Liver (tissue), 3 donors: ENCODE data around the gene MAP3K15.

Source experiments
- ATF3 ChIP-seq: IDR thresholded peaks from 2 replicates; pipeline ENCODE4 v1.6.1; 2016; ENCODE audit warnings: antibody characterized with exemption
- CTCF ChIP-seq: fragments of 150-350 bp; IDR thresholded peaks from 2 replicates; pipeline ENCODE4 v1.5.1; 2017; ENCODE audit warnings: improper control_type of control experiment, low read depth, low read length; ENCODE audit not compliant: missing input control
- EGR1 ChIP-seq, 2 donors: IDR thresholded peaks; 2 replicates each; pipeline ENCODE4 v1.6.1; 2016 to 2018; ENCODE audit warnings: antibody characterized with exemption in 2 of 2, low read depth in 2 of 2
- FOXA1 ChIP-seq: IDR thresholded peaks from 2 replicates; pipeline ENCODE4 v1.6.1; 2016; ENCODE audit warnings: antibody characterized with exemption
- GABPA ChIP-seq, 2 donors: IDR thresholded peaks in 1 of 2; conservative IDR thresholded peaks in 1 of 2; 2 replicates each; pipeline ENCODE4 v1.6.1; 2016; ENCODE audit warnings: antibody characterized with exemption in 2 of 2, mild to moderate bottlenecking in 1 of 2, moderate library complexity in 1 of 2
- JUND ChIP-seq, 2 donors: IDR thresholded peaks; 2 replicates each; pipeline ENCODE4 v1.6.1; 2016; ENCODE audit warnings: antibody characterized with exemption in 2 of 2
- MAX ChIP-seq: IDR thresholded peaks from 2 replicates; pipeline ENCODE4 v1.6.1; 2016; ENCODE audit warnings: antibody characterized with exemption
- RAD21 ChIP-seq, 2 donors: IDR thresholded peaks; 2 replicates each; pipeline ENCODE4 v1.6.1; 2016; ENCODE audit warnings: antibody characterized with exemption in 2 of 2, mild to moderate bottlenecking in 2 of 2
- REST ChIP-seq: IDR thresholded peaks from 2 replicates; pipeline ENCODE4 v1.6.1; 2016; ENCODE audit warnings: antibody characterized with exemption, mild to moderate bottlenecking
- RXRA ChIP-seq, 2 donors: IDR thresholded peaks; 2 replicates each; pipeline ENCODE4 v1.6.1; 2017 to 2018; ENCODE audit warnings: antibody characterized with exemption in 2 of 2, mild to moderate bottlenecking in 1 of 2
- SP1 ChIP-seq: IDR thresholded peaks from 2 replicates; pipeline ENCODE4 v1.6.1; 2018; ENCODE audit warnings: antibody characterized with exemption, mild to moderate bottlenecking
- TAF1 ChIP-seq: conservative IDR thresholded peaks from 2 replicates; pipeline ENCODE4 v1.6.1; 2016; ENCODE audit warnings: antibody characterized with exemption, mild to moderate bottlenecking
- YY1 ChIP-seq: IDR thresholded peaks from 2 replicates; pipeline ENCODE4 v1.6.1; 2016; ENCODE audit warnings: antibody characterized with exemption, mild to moderate bottlenecking
- ZBTB33 ChIP-seq: IDR thresholded peaks from 2 replicates; pipeline ENCODE4 v1.6.1; 2016; ENCODE audit warnings: antibody characterized with exemption
- donor health status: healthy.
- donor health status: healthy.

- TF ChIP-seq CTCF (no peak), GABPA (IDR thresholded peaks at IDR 0.05 in 1 of 2, conservative IDR thresholded peaks at IDR 0.05 in 1 of 2) (no peak), REST (no peak), JUND (IDR thresholded peaks at IDR 0.05) (no peak), SP1 (no peak), ATF3 (no peak), TAF1 (no peak), MAX (no peak), EGR1 (IDR thresholded peaks at IDR 0.05; ENCODE audit: low read depth in 2 of 2) (no peak), RAD21 (IDR thresholded peaks at IDR 0.05) (no peak), RXRA (IDR thresholded peaks at IDR 0.05) (no peak), FOXA1 (no peak), ZBTB33 (no peak), YY1 (no peak)
Measured at GRCh38 chrX:19370061-19370460, 145.2 kb downstream of the MAP3K15 start.
